GM12891 (cell line): Measurements from ENCODE around the gene DHX35.

Source experiments
- POLR2AphosphoS5 ChIP-seq: IDR thresholded peaks from 2 replicates; pipeline ENCODE4 v1.6.1; 2011; ENCODE audit warnings: low read depth, low read length, control low read depth
- TAF1 ChIP-seq: IDR thresholded peaks from 2 replicates; pipeline ENCODE4 v1.6.1; 2011; ENCODE audit warnings: low read depth, low read length, control low read depth

- TF ChIP-seq POLR2AphosphoS5 (no peak), TAF1 (no peak)
Observed at GRCh38 chr20:39004508-39004907, 42.4 kb downstream of the DHX35 start.
